Measurements from ENCODE around the gene LTBP3.

LTBP3 gene

GRCh38 chr11:65492637-65493366 lies 65.4 kb downstream of the LTBP3 start:
- peak; percentile 87 for DNase-seq

GRCh38 chr11:65492387-65492636 lies 65.8 kb downstream of the LTBP3 start:
- no peak for DNase-seq

GRCh38 chr11:65491614-65492386 lies 66.4 kb downstream of the LTBP3 start:
- DNase-seq = peak; percentile 98

- DNase-seq = no peak
Measured at GRCh38 chr11:65491163-65491465, 67.0 kb downstream of the LTBP3 start.

- DNase-seq = peak; percentile 20
Measured at GRCh38 chr11:65489706-65490320, 68.3 kb downstream of the LTBP3 start.

- no peak for DNase-seq
Measured at GRCh38 chr11:65489035-65489705, 69.0 kb downstream of the LTBP3 start.
